Measurements from ENCODE around the gene CRLF2.
"Not testable (repeated sequence)": the region's sequence is repeated elsewhere in the genome, so short reads cannot be mapped to it uniquely, and the experiment has no call there.

The CRLF2 gene

GRCh38 chrX:1165535-1166196 is 46.8 kb downstream of the CRLF2 start:
- in situ Hi-C loops (cut with MboI; ENCODE audit: low pct_unique_long_range_greater_than_20kb, low sequenced_read_pairs, unreplicated experiment): no loop called here
- no peak for TF ChIP-seq CTCF (IDR thresholded peaks at IDR 0.05; ENCODE audit: extremely low read depth, insufficient read depth, missing control alignments)
- peak; percentile 35 for DNase-seq (ENCODE audit: low spot score)

GRCh38 chrX:1164322-1165288 is 47.8 kb downstream of the CRLF2 start:
- DNase-seq (ENCODE audit: low spot score): peak; percentile 53
- TF ChIP-seq CTCF (IDR thresholded peaks at IDR 0.05; ENCODE audit: extremely low read depth, insufficient read depth, missing control alignments): no peak
- in situ Hi-C loops (cut with MboI; ENCODE audit: low pct_unique_long_range_greater_than_20kb, low sequenced_read_pairs, unreplicated experiment): no loop called here

GRCh38 chrX:1163231-1163630 is 49.2 kb downstream of the CRLF2 start:
- TF ChIP-seq CTCF (IDR thresholded peaks at IDR 0.05; ENCODE audit: extremely low read depth, insufficient read depth, missing control alignments): no peak
- in situ Hi-C loops (cut with MboI; ENCODE audit: low pct_unique_long_range_greater_than_20kb, low sequenced_read_pairs, unreplicated experiment): no loop called here
- no peak for DNase-seq (ENCODE audit: low spot score)

- TF ChIP-seq CTCF (IDR thresholded peaks at IDR 0.05; ENCODE audit: extremely low read depth, insufficient read depth, missing control alignments): no peak
- in situ Hi-C loops (cut with MboI; ENCODE audit: low pct_unique_long_range_greater_than_20kb, low sequenced_read_pairs, unreplicated experiment): no loop called here
- DNase-seq (ENCODE audit: low spot score): no peak
Observed at GRCh38 chrX:1162119-1162916, 50.1 kb downstream of the CRLF2 start.

- in situ Hi-C loops (cut with MboI; ENCODE audit: low pct_unique_long_range_greater_than_20kb, low sequenced_read_pairs, unreplicated experiment): no loop called here
- no peak for TF ChIP-seq CTCF (IDR thresholded peaks at IDR 0.05; ENCODE audit: extremely low read depth, insufficient read depth, missing control alignments)
- no peak for DNase-seq (ENCODE audit: low spot score)
Observed at GRCh38 chrX:1159548-1159947, 52.9 kb downstream of the CRLF2 start.

- in situ Hi-C loops (cut with MboI; ENCODE audit: low pct_unique_long_range_greater_than_20kb, low sequenced_read_pairs, unreplicated experiment); DNase-seq (ENCODE audit: low spot score): not testable (repeated sequence)
Observed at GRCh38 chrX:1156681-1157455, 55.6 kb downstream of the CRLF2 start.

All from GM13977 (cell line).